Endodermal cell (in vitro differentiated cells): Measurements from ENCODE around the gene NPC2. TPM values are rescaled to one million over a fixed set of nuclear protein-coding genes. Genes with fewer than 3 reads are reported as not detected.

Experiments
- DNase-seq: peaks from one replicate; pipeline ENCODE4 v3.0.0-alpha.2; 2017
- H3K27ac ChIP-seq: 2 replicates; pipeline ENCODE4 v1.5.1; 2013; ENCODE audit warnings: mild to moderate bottlenecking, low read depth, low read length, moderate library complexity
- H3K27me3 ChIP-seq: 2 replicates; pipeline ENCODE4 v1.6.1; 2013; ENCODE audit warnings: mild to moderate bottlenecking, low read length, moderate library complexity; ENCODE audit not compliant: insufficient read depth, control insufficient read depth, poor library complexity, severe bottlenecking
- H3K36me3 ChIP-seq: 2 replicates; pipeline ENCODE4 v1.7.0; 2013; ENCODE audit warnings: mild to moderate bottlenecking, low read length, moderate library complexity; ENCODE audit not compliant: control insufficient read depth, insufficient read depth
- H3K4me1 ChIP-seq: one replicate; pipeline ENCODE4 v1.7.0; 2013; ENCODE audit warnings: low read length; ENCODE audit not compliant: control insufficient read depth, insufficient read depth
- H3K4me3 ChIP-seq: 2 replicates; pipeline ENCODE4 v1.5.1; 2013; ENCODE audit warnings: mild to moderate bottlenecking, low read length, moderate library complexity
- H3K9ac ChIP-seq: 2 replicates; pipeline ENCODE4 v1.6.1; 2013; ENCODE audit warnings: mild to moderate bottlenecking, low read length, moderate library complexity; ENCODE audit not compliant: poor library complexity, severe bottlenecking; ENCODE audit errors: extremely low read depth
- H3K9me3 ChIP-seq: 2 replicates; pipeline ENCODE4 v1.6.1; 2013; ENCODE audit warnings: mild to moderate bottlenecking, low read length, moderate library complexity; ENCODE audit not compliant: control insufficient read depth
- H3K27ac Mint-ChIP-seq: 2 replicates; pipeline ENCODE4 v1.8.0; 2020; ENCODE audit warnings: mixed read lengths
- H3K27me3 Mint-ChIP-seq: 2 replicates; pipeline ENCODE4 v1.8.0; 2021; ENCODE audit warnings: mild to moderate bottlenecking, mixed read lengths; ENCODE audit not compliant: insufficient read depth
- H3K36me3 Mint-ChIP-seq: 2 replicates; pipeline ENCODE4 v1.8.0; 2020; ENCODE audit warnings: low read depth, mixed read lengths
- H3K4me1 Mint-ChIP-seq: 2 replicates; pipeline ENCODE4 v1.8.0; 2020; ENCODE audit warnings: mixed read lengths
- H3K4me3 Mint-ChIP-seq: 2 replicates; pipeline ENCODE4 v1.8.0; 2020; ENCODE audit warnings: mild to moderate bottlenecking, moderate library complexity, mixed read lengths
- H3K9me3 Mint-ChIP-seq: 2 replicates; pipeline ENCODE4 v1.8.0; 2020; ENCODE audit warnings: mild to moderate bottlenecking, mixed read lengths
- WGBS, 2 experiments: methylation state at CpG; one replicate each; pipeline versions ENCODE4 v1.1.5 to v1.1.7; 2013; ENCODE audit warnings: missing lambda C conversion rate in 2 of 2, mixed read lengths in 1 of 2; ENCODE audit not compliant: insufficient coverage in 1 of 2, insufficient read length in 1 of 2; 5-methylcytosine and 5-hydroxymethylcytosine counted together
- total RNA-seq, 2 donors: library from RNA; stranded (reverse); fragmentation: NEBNext Ultra II Directional in 1 of 2; extraction: Animal tissue kit (Norgen Biotek cat#: 25700) in 1 of 2; gene quantifications; 2 replicates in 1 of 2; 3 replicates in 1 of 2; pipeline ENCODE4 v1.2.1, GENCODE V29; 2021
- TF ChIP-seq, protein P1 (sequence below): fragments of 200-600 bp; sonication (generic); conservative IDR thresholded peaks from 2 replicates; pipeline ENCODE4 v1.5.0; 2021; ENCODE audit warnings: antibody characterized with exemption, mild to moderate bottlenecking

The NPC2 gene
- total RNA-seq, 2 donors from 2014 or later = 279 to 462 TPM

DNA sequence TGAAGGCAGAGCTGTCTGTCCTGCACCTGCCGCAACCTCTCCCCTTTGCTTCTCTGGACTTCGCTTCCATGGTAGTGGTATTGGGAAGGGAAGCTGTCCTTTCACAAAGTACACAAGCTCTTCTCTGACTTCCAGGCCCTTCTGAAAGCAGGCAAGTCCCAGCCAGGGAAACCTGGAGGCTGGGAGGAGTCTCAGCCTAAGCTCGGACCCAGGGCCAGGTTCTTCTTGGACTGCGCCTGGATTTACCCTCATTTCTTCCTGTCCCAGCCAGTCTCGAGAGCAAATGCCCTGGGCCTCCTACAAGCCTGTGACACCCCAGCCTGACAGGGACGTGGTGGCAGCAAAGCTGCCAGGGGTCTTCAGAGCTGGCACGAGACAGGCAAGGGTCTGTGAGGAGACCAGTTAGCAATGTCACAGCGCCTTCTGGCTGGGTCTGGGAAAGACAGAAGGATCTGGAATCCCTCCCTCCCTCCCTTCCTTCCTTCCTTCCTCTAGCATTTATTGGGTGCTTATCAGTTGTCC, 22.8 kb upstream of the NPC2 start:
- H3K4me1 Mint-ChIP-seq = peaks cover 18% of the 10 kb centered on the region
- no peak overlapping the region for H3K9ac ChIP-seq
- no peaks in the 10 kb centered on the region for H3K36me3 ChIP-seq
- no peak overlapping the region for H3K27ac ChIP-seq
- no peaks in the 10 kb centered on the region for H3K9me3 ChIP-seq
- H3K9me3 Mint-ChIP-seq = peaks cover 3% of the 10 kb centered on the region
- 81 to 93% methylated on average over 3 to 6 of the region's 8 CpGs for WGBS, 2 experiments
- peaks cover 5% of the 10 kb centered on the region for H3K27me3 Mint-ChIP-seq
- H3K27me3 ChIP-seq = no peaks in the 10 kb centered on the region
- H3K4me3 ChIP-seq = no peak overlapping the region
- H3K4me1 ChIP-seq = peaks cover 9% of the 10 kb centered on the region
- H3K36me3 Mint-ChIP-seq = no peaks in the 10 kb centered on the region
- no peak overlapping the region for H3K27ac Mint-ChIP-seq
- TF ChIP-seq, protein P1, sequence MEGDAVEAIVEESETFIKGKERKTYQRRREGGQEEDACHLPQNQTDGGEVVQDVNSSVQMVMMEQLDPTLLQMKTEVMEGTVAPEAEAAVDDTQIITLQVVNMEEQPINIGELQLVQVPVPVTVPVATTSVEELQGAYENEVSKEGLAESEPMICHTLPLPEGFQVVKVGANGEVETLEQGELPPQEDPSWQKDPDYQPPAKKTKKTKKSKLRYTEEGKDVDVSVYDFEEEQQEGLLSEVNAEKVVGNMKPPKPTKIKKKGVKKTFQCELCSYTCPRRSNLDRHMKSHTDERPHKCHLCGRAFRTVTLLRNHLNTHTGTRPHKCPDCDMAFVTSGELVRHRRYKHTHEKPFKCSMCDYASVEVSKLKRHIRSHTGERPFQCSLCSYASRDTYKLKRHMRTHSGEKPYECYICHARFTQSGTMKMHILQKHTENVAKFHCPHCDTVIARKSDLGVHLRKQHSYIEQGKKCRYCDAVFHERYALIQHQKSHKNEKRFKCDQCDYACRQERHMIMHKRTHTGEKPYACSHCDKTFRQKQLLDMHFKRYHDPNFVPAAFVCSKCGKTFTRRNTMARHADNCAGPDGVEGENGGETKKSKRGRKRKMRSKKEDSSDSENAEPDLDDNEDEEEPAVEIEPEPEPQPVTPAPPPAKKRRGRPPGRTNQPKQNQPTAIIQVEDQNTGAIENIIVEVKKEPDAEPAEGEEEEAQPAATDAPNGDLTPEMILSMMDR = no peak
- no peak overlapping the region for H3K4me3 Mint-ChIP-seq
- no peak for DNase-seq

DNA sequence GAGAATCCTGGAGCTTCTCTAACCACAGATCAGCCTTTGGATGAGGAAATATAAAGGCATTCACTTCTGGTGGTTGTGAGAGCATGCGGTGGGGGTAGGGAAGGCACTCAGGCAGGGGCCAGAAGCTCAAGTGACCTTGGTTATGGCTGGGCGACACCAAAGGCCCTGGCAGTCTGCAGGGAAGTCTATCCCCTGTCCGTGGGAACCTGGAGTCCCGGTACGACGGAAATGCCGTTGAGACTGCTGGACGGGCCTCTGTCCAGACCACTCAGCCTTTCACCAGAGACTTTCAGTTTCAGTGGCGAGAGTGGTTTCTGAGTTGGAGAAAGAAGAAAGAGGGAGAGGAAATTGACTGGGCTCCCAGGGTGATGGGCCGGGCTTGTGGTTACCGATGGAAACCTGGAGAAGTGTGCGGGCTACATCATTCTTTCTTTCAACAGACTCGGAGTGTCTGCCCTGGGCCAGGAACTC, 21.4 kb upstream of the NPC2 start:
- H3K36me3 ChIP-seq = no peaks in the 10 kb centered on the region
- H3K9me3 Mint-ChIP-seq = peaks cover 3% of the 10 kb centered on the region
- H3K36me3 Mint-ChIP-seq = no peaks in the 10 kb centered on the region
- TF ChIP-seq, protein P1 = no peak
- H3K27ac ChIP-seq = no peak overlapping the region
- H3K4me3 Mint-ChIP-seq = no peak overlapping the region
- no peak overlapping the region for H3K9ac ChIP-seq
- no peaks in the 10 kb centered on the region for H3K27me3 ChIP-seq
- H3K4me3 ChIP-seq = no peak overlapping the region
- H3K4me1 ChIP-seq = peaks cover 9% of the 10 kb centered on the region
- H3K9me3 ChIP-seq = no peaks in the 10 kb centered on the region
- peak; percentile 53 for DNase-seq
- 81 to 87% methylated on average over 11 to 12 of the region's 13 CpGs for WGBS, 2 experiments
- H3K27me3 Mint-ChIP-seq = peaks cover 7% of the 10 kb centered on the region
- H3K4me1 Mint-ChIP-seq = peaks cover 24% of the 10 kb centered on the region
- no peak overlapping the region for H3K27ac Mint-ChIP-seq

DNA sequence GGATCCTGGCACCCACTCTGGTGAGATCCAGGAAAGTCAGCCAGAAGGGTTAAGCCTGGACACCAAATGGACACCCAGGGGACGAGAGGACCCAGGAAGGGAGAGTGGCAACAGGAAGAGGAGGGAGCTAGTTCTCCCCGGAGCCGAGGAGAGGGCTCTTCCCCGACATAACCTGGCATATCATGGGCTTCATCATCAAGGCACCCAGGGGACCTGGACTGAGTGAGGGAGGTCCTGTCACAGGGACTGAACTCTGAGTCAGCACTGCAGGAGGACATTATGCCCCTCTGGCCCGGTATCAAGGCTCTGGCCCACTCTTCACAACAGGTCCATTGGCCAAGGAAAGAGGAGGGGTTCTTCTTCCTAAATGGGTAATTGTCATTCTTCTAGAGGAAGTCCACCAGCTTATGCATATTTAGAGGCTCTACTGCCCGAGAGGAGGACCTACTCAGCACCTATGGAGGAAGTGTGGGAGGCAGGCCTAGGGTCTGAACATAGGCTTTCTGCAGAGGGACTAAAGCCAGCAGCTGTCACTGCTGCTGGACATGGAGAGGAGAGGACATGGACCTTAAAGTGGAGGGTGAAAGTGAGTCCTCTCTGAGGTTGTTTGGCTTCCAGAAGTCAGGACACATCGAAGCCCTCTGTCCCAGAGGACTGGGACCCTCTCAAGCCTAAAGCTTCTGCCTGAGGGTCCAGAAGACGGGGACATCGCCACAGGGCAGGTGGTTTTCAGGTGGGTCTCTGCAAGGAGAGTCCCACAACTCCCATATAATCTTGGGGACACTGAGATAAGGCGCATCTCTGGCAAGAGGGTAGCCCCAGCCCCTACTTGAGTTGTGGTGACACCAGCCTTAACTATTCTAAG, 19.1 kb upstream of the NPC2 start:
- no peak overlapping the region for H3K27ac Mint-ChIP-seq
- H3K9me3 Mint-ChIP-seq = peaks cover 3% of the 10 kb centered on the region
- 84 to 96% methylated on average over 9 to 10 of the region's 10 CpGs for WGBS, 2 experiments
- no peak overlapping the region for H3K4me3 Mint-ChIP-seq
- peak; percentile 35 for DNase-seq
- Histone ChIP-seq H3K27ac (no peak overlapping the region), H3K36me3 (no peaks in the 10 kb centered on the region), H3K4me3 (no peak overlapping the region), H3K4me1 (peaks cover 9% of the 10 kb centered on the region), H3K27me3 (no peaks in the 10 kb centered on the region), H3K9me3 (no peaks in the 10 kb centered on the region), H3K9ac (no peak overlapping the region)
- H3K36me3 Mint-ChIP-seq = no peaks in the 10 kb centered on the region
- H3K4me1 Mint-ChIP-seq = peaks cover 27% of the 10 kb centered on the region
- TF ChIP-seq, protein P1 = no peak
- H3K27me3 Mint-ChIP-seq = peaks cover 15% of the 10 kb centered on the region
